GM15510 (cell line): ENCODE data around the gene MAGI1.

Source experiments
- POLR2A ChIP-seq: IDR thresholded peaks from 3 replicates; pipeline ENCODE4 v1.6.1; 2011; ENCODE audit warnings: borderline replicate concordance; ENCODE audit not compliant: insufficient read length; ENCODE audit errors: extremely low read depth

The MAGI1 gene

DNA sequence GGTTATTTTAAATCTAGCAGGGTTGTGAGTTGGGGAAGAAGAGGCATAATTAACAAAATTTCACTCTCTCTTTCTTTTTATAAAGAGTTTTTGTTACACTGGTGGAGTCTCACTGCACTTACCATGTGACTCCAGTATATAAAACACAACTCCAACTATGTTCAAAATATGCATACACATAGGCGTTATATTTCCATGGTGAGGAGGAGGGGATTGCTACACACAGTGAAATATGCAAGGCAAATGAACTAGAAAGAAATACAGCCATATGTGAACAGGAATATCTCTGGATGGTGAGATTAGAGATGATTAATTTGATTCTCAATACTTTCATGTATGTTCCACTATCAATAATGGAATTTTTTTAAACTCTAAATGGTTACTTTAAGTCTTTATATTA is 385.0 kb downstream of the MAGI1 start:
- no peak for TF ChIP-seq POLR2A

DNA sequence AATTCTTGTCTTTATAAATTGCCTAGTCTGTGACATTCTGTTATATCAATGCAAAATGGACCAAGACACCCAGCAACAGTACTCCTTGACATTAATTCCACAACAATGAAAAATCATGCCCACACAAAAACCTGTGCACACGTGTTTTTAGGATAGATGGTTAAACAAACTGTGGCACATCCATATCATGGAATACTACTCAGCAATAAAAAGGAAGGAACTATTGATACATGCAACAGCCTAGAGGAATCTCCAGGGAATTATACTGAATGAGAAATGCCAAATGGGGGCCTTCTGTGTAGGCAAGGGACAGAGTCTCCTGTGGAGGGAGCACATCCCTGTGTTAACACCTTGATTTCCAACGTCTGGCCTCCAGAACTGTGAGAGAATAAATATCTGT is 388.5 kb downstream of the MAGI1 start:
- no peak for TF ChIP-seq POLR2A

DNA sequence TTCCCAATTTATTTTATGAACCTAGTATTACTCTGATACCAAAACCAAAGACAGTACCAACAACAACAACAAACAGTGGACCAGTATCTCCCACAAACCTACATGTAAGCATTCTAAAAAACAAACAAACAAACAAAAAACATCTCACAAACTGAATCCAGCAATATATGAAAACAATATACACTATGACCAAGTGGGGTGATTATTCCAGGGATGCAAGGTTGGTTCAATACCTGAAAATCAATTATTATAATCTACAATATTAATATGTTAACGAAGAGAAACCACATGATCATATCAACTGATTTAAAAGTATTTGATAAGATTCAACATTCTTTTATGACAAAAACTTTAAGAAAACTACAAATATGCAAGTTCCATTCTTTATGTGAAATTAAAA is 391.3 kb downstream of the MAGI1 start:
- no peak for TF ChIP-seq POLR2A

DNA sequence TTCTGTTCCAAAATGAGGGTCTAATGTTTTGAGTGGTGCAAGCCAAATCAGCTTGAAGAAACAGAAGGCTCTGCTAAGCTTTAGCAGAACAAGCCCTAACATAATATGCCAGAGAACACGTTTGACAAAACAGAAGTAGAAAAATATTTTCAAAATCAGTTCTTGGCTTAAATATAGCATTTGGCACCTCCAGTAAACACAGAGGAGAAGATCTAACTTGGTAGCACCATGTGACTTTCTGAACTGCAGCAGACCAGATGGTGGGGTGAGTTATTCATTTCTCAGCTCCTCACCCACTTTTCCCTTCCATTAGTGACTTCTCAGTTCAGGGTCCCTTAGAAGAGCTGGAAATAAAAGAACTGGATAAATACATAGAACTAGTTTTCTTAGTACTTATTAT is 395.8 kb downstream of the MAGI1 start:
- no peak for TF ChIP-seq POLR2A

DNA sequence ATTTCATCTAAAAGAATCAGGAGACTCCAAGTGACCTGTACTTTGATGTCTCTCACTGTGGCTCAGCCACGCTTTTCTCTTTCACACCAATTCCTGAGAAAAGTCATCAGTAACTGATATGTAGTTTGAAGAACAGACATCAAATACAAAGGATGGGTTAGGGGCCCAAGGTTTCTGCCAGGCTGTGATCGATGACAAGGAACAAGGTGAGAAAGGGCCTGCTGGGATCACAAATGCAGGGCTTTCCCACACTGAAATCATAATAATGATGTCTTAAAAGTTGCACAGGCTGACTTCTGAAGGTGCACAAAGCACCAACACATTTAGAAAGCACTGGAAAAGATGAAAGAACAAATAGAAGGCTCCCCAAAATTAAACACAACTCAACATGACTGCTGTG is 396.9 kb downstream of the MAGI1 start:
- TF ChIP-seq POLR2A: no peak

DNA sequence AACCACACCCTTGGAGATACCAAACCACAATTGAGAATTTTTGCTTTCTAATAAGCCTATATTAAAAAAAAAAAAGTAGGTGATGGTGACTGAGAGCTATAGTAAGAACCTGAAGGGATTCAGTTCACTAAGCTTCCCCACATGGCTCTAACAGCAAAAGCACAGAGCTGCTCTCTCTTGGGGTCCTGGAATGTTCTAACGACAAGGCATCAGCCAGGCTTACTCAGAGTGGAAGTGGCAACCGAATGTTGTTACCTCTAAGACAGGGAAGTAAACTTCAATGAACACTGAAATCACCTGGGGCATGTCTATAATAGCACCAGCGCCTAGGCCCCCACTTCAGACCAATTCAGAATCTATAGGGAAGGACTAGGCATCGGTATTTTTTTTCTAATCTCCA is 397.7 kb downstream of the MAGI1 start:
- no peak for TF ChIP-seq POLR2A

DNA sequence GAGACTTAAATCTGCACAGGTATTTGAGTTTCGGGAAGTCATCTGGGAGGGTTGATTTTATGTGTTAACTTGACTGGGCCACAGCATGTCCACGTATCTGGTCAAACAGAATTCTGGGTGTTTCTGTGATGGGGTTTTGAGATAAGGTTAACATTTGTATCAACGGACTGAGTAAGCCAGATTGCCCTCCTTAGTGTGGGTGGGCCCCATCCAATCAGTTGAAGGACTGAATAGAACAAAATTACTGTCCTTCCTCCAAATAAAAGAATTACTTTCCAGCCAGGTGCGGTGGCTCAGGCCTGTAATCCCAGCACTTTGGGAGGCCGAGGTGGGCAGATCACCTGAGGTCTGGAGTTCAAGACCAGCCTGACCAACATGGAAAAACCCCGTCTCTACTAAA is 399.3 kb downstream of the MAGI1 start:
- TF ChIP-seq POLR2A: no peak

DNA sequence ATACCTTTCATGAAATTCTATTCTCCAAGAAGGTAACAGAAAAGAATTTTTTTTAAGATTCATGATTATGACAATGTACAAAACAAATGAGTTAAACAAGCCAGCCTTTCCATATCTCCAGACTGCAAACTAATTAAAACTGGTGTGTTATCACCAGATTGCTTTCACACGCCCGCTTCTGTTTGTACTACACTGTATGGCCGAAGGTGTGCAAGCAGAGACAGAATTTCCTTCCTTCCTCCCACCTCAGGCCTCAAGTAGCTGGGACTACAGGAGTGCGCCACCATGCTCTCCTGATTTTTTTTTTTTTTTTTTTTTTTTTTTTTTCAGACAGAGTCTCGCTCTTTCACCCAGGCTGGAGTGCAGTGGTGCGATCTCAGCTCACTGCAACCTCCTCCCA is 400.4 kb downstream of the MAGI1 start:
- TF ChIP-seq POLR2A: no peak

DNA sequence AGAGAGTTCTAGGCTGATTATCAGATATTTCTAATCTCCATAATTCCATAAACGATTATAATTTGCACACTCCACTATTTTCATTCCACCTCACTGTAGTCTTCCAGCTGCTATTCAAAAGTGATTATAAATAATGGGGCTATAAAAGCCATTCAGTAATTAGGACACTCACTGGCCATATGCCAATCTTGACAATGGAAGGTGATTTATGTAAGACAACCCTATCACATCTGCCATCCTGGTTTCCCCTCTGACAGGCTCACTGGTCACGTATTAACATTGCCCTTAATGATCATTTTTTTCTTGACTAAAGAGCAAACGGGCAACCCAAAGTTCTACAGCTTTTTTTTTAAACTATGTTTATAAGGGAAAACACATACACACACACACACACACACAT is 402.4 kb downstream of the MAGI1 start:
- TF ChIP-seq POLR2A: no peak

DNA sequence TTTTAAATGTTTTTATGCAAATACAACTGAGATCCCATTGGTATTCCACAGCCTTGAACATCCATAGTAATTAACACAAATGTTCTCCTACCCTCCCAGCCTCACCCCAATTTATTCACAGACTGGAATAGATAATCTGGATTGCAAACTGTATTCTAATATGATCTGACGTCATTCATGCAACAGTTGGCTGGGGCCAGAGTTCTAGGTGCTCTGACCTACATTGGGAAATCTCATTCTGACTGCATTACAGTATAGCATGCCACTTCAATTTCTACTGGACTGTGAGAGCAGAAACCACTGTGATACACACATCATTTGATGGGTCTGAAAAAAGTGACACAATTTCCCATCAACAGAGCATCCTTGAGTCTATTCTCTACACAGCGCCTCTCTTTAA is 403.1 kb downstream of the MAGI1 start:
- TF ChIP-seq POLR2A: no peak

DNA sequence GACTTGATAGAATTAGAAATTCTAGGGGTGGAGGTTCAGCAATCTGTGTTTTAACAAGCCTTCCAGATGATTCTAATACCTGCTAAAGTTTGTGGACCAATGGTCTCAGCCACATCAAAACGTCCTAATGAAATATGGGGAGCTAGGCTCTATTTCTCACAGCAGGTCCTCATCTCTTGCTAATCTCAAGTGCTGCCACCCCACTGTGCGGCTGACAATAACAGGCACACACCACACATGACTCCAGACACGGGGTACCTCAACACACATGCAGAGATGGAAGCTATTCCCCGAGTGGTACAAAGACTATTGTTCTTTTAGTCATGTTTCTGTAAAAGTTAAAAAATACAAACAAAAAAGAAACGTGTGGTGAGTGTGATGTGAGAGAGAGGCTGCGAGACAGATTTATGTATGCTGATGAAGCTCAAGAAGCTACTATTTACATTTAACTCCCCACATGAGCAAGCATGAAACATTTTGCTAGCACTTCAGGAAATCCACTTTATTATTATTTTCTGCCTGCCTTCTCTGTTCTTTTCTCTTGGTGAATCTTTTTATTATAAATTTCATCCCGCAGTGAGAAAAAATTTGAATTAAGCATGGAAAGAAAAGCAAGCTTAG is 405.6 kb downstream of the MAGI1 start:
- TF ChIP-seq POLR2A: no peak

DNA sequence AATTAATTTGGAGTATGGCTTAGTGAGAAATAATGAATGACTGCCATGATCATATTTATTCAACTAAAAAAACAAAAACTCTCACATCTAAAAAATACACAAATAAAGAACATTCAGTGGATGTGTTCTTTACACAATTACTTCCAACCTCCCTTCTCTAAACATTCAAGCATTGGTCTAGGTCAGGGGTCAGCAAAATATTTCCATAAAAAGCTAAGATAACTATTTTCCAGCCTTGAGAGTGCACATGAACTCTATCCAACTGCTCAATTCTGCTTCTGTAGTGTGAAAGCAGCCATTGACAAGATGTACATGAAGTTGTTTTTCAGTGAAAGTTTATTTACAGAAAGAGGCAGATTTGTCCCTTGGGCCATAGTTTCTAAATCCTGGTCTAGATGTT is 406.3 kb downstream of the MAGI1 start:
- no peak for TF ChIP-seq POLR2A

DNA sequence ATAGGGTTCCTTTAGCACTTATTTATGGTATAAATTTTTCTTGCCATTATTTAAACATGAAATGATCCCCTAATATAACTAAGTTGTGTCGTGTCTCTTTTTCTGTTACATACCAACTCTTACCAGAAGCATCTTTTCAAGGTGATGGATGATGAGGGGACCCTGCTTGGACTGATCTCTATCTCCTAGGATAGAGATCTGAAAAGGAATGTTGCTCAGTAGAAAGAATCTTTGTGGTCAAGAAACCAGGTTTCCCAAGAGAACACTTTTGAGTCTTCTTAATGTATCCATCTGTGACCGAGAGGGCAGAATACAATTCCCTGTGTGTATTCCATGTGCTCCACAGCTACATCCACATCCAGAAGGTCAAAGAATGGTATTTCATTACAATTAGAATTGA is 409.7 kb downstream of the MAGI1 start:
- no peak for TF ChIP-seq POLR2A

DNA sequence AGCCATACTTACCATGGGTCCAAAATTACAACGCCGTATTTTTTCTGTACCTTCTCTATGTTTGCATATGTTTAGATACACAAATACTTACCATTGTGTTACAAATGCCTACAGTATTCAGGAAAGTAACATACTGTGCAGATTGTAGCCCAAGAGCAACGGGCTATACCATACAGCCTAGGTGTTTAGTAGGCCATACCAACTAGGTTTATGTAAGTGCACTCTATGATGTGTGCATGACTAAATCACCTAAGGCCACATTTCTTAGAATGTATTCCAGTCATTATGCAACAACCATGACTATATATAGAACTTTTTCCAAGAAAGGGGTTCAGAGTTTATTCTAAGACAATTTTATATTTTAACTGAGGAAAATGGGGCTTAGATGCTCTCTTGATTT is 411.7 kb downstream of the MAGI1 start:
- no peak for TF ChIP-seq POLR2A

DNA sequence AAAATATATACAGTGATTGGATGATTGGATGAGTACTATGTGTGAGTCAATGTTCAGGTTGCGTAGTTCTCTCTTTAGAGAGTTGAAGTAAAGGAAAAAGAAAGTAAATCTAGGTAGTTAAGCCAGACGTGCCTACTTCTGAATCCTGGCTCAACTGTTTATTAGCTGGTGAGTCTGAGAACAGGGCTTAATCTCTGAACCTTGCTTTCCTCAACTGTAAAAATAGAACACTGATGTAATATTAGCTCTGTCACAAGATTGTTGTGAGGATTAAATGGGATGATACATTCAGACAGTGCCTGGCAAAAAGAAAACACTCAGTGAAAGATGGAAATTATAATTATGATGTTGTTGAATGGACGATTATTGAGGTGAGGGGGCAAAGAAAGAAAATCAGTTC is 413.4 kb downstream of the MAGI1 start:
- TF ChIP-seq POLR2A: no peak

DNA sequence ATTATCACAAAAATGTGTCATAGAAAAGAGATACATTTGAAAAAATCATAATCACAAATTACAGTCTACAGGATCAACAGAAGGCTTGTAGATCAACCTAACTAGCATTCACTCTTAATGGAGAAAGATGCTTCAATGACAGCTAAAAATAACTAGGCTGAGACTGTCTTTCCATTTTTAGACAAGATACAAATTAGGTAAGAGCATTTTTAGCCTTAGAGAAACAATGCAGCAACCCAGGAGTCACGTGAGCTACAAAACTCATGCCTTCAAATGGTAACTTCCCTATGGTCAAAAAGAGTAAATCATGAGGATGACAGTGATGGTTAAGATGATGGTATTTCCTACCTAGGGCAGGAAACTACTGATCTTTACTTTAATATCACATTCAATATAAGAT is 415.4 kb downstream of the MAGI1 start:
- no peak for TF ChIP-seq POLR2A

DNA sequence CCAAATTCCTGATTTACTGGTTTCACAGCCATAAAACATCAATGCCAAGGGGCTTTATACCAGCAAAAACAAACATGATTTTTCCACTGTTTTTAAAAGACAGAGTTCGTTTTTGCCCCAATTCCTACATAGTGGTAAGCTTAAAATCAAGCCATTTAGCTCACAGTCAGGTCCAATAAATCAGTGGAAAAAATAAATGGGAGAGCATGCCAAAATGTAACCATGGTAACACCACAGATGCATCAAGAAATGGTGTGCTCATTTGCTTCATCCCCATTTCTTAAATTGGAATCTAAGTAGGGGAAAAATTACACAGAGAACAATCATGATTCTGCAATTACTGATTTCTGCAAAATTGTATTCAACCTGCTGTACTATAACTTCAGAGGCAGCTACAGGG is 418.8 kb downstream of the MAGI1 start:
- no peak for TF ChIP-seq POLR2A
